GM12892 (cell line): Measurements from ENCODE around the gene CPPED1.

Experiments used
- POLR2A ChIP-seq: IDR thresholded peaks from 2 replicates; pipeline ENCODE4 v1.6.1; 2011; ENCODE audit warnings: low read depth, low read length, control low read depth
- POLR2AphosphoS5 ChIP-seq: IDR thresholded peaks from 2 replicates; pipeline ENCODE4 v1.6.1; 2011; ENCODE audit warnings: low read depth, low read length, control low read depth

DNA sequence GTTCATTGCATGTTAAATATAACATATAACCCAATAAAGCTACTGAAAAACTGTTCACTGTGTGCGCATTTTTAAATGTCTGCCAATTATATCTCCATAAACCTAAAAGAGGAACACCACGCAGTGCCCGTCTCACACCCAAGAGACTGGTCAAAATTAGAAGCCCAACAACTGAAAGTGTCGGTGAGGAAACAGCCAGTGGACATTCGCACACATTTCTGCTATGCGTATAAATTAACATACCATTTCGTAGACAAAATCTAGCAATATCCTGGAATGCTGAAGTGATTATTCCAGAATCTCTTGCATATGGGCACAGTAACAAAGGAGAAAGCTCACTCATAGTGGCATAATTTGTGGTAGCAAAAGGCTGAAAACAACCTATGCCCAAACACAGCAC, 55.9 kb downstream of the CPPED1 start:
- TF ChIP-seq POLR2A (no peak), POLR2AphosphoS5 (no peak)
